ENCODE results near the gene FOXP1. TPM values are rescaled to one million over a fixed set of nuclear protein-coding genes. Genes with fewer than 3 reads are reported as not detected.

The FOXP1 gene
- total and polyA plus RNA-seq, 2 of the 8 experiments (the other 6 are each of a cell fraction or from before 2014, with no cell fraction given), result 13.9 to 25.4 TPM

- no peak for TF ChIP-seq ATF3 (IDR thresholded peaks at IDR 0.05; ENCODE audit: insufficient read depth, low read depth, low read length)
These were observed 46.2 kb upstream of the FOXP1 start (continued) for GRCh38 chr3:71629711-71630110.

Data from H1 (cell line).